Activated T-cell treated with anti-CD3 and anti-CD28 coated beads for 24 hours (primary cell): Measurements from ENCODE around the gene ATF6.

Experiments
- DNase-seq: peaks from one replicate; pipeline ENCODE4 v3.0.0-alpha.2; 2020; ENCODE audit warnings: low read depth

Gene ATF6

DNA sequence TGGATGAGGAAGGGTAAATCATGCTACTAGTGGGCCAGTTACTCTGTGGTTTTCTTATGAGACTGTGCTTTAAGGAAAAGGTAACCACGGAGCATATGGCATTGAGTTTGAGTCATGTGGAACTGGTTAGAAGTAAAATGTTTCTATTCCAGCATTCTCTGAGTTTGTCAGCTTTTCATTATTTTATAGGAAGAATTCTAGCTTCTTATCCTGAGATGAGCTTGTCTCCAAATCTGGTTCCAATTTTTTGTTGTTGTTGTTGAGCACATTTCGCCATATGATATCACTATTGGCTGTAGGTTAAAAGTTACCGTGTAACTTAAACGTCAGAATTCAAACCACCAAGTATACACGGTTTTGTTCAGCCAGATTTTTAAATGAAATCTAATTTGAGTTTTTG lies 69.9 kb downstream of the ATF6 start:
- no peak for DNase-seq

DNA sequence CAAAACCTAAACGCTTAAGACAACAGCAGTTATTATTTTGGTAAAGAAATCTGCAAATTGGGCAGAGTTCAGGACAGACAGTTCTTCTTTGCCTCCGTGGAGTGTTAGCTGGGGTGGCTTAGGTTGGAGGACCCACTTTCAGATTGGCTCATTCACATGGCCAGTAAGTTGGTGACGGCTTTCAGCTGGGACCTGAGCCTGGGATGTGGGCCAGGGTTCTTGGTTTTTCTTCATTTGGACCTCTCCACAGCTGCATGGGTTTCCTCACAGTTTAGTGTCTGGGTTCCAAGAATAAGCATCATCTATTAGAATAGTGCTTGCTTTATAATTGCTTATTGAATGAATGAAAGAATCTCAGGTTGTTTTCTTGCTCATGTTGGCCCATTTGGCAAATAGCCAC lies 72.2 kb downstream of the ATF6 start:
- DNase-seq: no peak

DNA sequence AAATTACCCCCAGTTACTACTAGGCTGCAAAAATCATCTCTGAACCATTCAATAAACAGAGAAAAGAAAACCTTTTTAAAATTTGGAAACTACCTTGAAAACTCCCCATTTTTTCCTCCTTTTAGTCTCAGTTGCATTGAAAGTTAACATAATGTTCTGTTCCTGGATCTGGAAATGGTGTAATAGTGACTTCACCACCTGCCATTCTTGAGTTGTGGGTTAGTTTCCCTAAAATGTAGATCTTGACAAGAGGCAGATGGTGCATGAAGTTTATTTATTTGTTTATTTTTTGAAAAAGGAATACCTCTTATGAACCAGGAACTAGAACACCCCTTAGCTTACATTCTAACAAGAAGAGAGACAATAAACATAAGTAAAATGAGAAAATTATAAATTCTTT lies 72.8 kb downstream of the ATF6 start:
- DNase-seq: no peak

DNA sequence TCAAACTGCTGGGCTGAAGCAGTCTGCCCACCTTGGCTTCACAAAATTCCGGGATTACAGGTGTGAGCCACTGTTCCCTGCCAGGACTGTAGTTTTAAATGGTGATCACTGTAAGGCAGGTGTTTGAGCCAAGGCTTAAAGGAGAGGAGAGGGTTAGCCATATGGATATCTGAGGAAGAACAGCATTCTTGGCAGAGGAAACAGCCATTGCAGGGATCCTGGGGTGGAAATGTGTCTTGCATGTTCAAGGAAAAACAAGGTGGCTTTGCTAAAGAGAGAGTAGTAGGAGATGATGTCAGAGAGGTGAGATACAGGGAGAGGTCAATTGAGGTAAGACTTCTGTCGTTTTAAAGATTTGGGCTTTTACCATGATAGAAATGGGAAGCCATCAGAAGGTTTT lies 73.5 kb downstream of the ATF6 start:
- no peak for DNase-seq

DNA sequence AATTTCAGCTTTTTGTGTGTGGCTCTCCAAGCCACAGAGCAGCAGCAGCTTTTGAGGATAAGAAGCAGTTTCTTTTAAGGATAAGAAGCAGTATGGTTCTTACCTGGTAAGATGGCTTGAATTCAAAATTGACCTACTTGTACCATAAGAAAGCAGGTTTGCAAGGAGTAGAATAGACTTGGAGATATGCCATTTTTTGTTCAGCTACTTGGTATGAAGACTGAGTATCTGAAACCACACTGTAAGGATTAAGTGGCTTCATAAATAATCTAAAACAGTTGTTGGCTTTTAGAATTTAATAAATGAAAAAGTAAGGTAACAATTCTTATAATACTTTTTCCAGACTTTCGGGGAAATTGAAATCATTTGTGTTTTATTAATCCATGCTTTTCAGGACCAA lies 74.2 kb downstream of the ATF6 start:
- no peak for DNase-seq

DNA sequence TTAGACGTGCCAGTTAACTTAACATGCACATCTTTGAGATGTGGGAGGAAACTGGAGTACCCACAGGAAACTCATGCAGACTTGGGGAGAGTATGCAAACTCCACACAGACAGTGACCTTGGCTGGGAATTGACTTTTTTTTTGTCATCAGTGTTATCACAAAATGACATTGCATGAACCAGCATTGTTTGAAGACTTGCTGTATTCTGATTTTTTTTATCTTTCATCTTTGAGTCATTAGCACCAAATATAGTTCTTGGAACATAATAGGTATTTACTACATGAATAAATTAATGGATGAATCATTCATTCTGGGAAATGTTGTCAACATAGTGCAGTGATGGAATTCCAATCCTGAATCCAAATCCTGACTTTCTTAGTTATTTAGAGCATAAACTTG lies 77.0 kb downstream of the ATF6 start:
- DNase-seq: no peak

DNA sequence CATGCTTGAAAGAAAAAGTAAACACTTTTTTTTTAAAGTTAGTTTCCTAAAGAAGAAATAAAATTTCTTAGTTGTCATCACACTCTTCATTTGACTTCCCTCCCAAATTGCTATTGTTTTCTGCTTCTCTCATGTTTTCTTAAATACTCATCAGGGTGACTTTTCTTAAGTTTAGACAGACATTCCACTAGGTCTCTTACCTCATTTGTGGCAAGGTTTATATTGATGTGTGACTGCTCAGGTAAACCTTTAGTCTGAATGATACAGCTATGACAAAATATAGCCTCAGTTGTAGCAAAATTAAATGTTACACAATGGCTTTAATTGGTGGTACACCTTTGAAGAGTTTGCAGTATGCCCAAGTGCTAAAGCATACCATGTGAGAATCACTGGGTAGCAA lies 78.6 kb downstream of the ATF6 start:
- DNase-seq: no peak

DNA sequence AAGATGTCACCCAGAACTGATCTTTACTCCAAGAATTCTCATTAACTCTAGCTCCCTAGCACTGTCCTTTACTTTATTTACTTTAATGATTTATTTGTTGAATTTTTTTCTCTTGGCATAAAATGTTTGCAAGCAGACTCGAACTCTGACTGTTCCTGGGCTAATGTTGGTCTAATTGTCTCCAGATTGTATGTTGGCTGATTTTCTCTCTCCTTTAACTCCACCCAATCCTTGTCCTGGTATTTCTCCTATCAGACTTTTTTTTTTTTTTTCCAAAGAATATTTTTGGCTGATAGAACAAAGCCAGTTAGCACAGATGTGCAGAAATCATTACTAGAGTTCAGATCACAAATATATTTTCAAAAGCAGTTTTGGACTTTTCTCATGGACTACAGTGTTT lies 82.6 kb downstream of the ATF6 start:
- no peak for DNase-seq

DNA sequence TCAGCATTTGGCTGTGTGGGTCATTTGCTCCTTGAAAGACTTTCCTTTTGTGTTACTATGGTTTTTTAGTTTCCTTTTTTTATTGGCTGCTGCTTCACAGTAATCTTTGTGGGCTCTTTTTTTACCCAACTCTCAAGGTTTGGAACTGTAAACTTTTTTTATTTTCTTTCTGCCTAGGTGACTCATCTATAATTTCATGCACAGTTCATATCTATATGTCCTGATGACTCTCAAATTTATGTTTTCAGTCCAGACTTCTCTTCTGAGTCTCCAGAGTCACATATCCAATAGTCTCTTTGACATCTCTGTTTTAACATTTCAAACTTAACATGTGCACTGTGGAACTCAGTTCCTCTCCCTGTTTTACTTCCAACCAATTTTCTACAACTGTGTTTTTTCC lies 83.4 kb downstream of the ATF6 start:
- DNase-seq: no peak

DNA sequence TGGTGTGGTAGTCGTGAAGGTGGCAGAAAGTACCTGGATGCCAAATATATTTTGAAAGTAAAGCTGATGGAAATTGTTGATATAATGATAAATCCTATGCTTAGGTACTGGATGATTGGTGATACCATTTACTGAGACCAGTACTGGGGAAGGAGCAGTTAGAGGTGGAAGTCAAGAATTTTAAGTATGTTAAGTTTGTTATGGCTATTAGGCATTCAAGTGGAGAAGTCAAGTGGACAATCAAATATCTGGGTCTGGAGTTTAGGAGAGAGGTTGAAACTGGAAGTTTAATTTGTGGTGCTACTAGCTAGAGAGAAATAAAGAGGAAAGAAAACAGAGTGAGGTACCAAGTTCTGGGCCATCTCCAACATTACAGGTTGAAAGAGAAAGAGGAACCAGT lies 89.1 kb downstream of the ATF6 start:
- no peak for DNase-seq

DNA sequence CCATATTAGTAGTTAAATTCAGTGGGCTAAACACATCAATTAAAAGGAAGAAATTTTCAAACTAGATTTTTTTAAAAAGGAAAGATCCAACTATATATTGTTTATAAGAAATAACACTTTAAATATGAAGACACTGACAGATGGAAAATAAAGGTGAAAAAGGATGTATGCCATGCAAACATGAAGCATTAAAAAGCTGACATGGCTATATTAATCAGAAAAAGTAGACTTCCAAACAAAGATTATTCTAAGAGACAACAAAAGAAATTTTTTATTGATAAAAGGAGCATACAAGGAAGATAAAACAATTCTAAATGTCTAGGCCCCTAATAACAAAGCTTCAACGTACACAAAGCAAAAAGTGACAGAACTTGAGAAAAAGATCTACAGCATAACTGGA lies 92.2 kb downstream of the ATF6 start:
- DNase-seq: no peak

DNA sequence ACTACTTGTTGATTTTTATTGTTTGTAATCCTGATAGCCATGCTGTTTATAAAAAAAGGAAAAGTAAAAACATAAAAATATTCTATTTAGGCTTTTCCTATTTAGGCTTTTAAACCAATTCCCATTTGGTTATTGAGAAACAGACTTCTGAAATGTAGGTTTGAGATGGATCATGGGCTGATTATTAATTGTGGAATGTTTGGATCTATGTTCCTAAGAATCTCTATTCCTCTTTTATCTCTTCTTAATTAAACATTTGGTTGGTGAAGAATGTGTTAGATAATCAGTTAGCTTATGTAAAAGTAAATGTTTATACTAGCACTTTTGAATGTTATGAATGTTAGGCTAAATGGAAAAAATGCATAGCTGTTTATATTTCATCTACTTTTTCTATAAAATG lies 97.4 kb downstream of the ATF6 start:
- DNase-seq: no peak

DNA sequence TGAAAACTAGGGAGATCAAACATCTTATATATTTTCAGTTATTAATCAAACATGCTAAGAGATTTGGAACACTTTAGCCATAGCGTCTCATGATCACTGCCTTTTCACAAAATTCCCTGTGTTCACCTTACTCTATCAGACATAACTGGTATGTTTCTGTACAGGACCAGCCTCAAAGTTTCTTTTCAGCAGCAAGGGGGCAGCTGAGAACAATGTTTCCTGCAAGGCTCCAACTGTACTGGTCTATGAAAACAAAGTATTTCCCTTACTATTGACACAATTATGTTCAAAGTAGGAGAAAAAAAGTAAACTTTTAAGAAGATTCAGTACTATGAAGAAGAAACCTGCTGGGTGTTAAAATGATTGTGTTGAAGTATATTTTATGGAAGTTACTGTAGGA lies 98.5 kb downstream of the ATF6 start:
- no peak for DNase-seq

DNA sequence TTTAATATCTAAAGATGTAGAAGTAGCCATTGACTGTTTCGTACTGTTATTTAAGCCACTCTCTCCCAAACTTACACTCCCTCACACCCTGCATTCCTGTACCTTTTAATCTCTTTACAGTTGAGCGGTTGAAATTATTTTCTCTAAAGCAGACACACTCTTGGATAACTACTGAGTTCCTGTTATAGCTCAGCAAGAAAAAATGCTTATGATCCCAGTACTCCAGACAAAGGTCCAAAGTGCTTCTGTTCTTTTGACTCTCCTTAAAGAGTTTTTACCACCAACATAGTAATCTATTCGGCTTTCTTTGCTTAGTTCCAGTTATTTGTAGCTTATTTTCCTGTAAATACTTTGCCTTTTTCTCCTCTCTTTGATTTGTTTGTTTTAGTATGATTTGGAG lies 100.1 kb downstream of the ATF6 start:
- no peak for DNase-seq

DNA sequence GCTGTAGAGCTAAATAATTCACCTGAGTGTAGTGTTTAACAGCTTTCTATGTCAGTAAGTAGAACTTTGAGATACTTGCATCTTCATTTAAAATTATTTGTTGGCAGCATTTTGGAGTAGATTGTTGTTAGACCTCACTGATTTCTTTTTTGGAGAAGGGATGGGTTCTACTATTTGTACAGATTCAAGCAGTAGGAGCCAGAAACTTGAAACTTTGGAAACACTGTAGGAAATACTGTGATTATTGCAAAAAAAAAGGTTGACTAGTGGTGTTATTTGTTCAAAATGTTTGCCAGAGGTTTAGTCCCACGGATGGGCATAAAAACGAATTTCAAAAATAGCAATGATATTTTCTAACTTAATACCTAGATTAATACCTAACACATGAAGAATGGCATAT lies 102.7 kb downstream of the ATF6 start:
- DNase-seq: no peak

DNA sequence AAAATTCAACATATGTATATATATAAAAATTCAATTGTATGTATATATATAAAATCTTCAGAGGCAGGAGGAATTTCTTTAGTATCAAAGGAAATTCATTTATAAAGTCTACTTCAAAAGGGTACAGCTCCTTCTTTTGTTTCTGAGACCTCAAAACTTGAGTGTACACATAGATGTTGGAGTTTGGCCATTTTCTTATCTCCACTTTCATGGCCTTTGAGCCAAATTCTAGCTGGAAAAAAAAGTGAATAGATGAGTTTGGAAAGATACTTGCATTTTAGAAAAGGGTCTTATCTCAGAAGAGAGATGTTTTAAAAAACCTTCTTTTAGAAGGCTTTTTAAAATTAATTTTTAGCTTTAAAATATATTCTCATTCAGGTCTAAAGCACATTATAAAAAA lies 103.2 kb downstream of the ATF6 start:
- no peak for DNase-seq

DNA sequence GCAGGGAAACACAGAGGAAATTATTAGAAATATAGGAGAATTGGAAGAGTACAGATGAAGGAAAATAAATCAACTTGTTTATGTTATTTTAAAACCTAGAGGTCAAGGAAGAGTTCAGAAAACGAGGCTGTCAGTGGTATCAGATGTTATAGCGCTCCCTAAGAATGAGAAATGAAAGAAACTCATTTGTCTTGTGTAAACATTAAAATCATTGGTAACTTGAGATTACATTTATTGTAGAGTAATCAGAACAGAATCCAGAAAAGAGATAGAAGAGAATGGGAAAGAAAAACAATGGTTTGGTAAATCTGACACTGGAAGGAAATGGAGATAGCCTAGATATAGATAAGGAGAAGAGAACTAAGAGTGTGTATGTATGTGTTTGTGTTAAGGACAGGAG lies 106.4 kb downstream of the ATF6 start:
- no peak for DNase-seq

DNA sequence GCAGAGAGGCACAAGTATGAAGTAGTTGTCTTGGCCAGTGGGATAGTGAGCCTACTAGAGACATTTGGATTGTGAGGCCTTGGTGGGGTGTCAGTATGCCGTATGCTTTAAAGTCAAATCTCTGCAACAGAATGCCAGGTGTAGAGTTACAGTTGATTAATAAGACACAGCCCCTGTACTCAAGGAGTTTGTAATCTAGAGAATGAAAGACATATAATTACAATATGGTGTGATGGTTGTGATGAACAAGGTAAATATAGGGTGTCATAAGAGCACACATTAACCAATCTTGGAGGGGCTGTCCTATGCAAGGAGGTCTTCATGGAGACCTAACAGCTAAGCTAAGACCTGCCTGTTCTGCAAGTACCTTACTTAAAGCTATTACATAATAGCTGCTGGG lies 113.1 kb downstream of the ATF6 start:
- no peak for DNase-seq

DNA sequence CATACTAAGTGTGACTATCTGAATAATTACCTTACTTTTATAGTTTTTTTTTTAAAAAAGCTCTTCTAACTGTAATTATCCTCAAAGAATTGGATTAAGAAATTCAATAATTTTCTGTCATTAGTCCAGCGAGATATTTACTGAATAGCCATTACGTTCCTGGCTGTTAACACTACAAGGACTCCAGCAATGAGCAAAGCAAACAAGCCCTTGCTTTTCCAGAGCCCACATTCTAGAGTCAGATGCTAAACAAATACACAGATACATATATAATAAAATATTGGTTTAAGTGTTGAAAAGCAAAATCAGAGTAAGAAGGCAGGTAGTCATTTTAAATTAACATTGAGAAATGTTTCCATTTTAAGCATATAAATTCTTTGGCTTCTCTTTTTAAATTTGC lies 118.4 kb downstream of the ATF6 start:
- no peak for DNase-seq

DNA sequence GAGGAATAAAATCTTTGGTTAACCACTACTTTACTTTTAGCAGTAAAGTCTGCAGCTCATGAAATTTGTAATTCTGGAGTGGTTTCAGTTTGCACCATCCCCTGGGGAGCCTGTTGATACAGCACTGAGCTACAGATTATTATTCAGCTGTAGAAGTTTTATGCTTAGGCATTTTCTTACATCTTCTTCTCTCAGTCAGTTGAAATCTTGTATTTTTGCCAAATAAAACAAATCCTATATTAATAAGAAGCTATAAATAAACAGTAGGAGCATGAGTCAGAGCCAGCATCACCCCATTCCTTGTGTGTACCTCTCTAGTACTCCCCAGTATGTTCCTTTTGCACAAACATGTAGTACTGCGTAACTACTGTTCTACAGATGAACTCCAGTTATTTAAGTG lies 118.9 kb downstream of the ATF6 start:
- DNase-seq: no peak

DNA sequence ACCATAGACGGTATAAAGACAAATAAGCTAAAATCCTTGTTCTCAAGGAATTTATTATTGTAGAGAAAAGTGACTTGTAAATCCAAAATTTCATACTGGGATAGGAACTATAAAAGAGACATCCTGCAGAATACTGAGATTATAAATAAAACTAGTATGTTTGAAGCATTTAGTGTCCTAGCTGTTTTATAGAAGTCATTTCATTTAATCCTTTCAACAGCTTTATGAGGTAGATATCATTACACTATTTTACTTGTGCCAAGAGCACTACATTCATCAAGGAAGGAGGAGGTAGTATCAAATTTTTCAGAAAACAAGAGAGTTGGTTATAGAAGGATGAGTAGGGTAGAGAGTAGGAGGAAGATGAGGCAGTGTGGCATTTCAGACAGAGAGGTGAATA lies 119.6 kb downstream of the ATF6 start:
- DNase-seq: no peak

DNA sequence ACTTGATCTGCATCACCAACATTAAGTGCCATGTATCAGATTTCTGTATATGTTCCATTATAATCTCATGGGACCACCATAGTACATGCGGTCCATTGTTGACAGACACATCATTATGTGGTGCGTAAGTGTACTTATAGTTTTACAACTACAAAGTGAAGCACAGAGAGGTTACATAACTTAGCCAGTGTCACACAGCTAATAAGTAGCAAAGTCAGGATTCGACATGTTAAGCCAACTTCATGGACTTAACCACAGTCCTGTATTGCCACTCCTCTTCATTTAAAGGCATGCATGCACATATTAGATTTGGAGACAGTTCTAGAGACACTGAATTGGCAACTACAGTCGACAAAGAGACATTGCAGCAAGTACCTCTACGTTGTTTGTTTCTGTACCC lies 120.5 kb downstream of the ATF6 start:
- DNase-seq: no peak

DNA sequence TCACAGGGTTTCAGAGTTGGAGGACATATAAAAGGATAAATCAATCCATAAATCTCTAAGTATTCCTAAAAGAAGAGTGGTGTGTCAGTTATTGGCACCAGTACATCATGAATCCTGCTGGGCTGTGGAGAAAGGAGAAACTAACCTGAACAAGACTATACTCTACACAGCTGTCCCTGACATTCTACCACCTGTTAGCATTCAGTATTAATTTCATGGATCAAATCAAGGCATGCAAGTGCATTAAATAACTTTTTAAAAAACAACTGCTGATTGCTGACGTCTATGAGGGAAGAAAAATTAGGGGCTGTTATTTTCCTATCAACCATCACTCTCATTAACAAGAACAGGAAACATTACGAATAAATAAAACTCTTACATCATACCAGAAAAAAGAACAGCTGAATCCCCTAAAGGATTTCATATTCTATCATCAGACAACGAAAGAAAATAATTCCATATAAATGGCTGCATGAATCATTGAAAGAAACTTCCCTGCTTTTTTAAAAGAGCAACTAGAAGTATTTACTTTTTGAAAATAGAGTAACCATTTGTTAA lies 121.7 kb downstream of the ATF6 start:
- no peak for DNase-seq

DNA sequence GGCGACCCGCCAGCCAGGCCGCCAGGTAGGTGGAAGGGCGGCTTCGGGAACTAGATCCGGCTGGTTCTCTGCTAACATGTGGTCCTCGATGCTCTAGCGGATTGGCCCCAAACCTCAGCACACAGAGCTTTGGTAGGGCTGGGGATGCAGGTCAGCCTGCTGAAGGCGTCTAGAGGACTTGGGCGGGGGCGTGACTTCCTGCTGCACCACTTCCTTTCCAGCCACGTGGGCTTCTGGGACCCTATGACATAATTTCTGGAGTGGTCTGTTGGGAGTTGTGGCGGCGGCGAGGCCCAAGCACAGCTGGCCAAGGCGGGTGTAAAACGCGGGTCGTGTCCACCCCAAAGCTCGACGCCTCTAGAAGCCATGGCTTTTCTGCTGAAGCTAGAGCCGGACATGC lies 124.5 kb downstream of the ATF6 start:
- no peak for DNase-seq

DNA sequence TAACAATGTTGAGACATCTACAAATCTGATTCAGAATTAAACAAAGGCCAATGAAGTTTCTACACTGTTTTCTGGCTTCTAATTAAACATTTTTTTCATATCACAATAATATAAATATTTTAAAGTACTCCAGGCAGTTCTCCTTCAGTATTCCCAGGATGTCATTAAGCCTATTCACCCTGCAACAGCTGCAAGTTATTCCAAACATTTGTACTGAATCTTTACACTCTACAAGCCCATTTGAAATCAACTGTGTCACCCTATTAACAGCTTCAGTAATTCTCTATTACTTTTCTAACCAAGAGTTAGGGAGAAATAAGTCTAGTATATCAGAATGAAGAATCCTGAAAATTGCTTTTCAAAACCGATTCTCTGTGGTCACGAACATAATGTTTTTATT lies 133.0 kb downstream of the ATF6 start:
- DNase-seq: no peak
